Keratinocyte (primary cell): ENCODE measurements around the gene PVR. TPM values are rescaled to one million over a fixed set of nuclear protein-coding genes. Genes with fewer than 3 reads are reported as not detected.

ENCODE experiments used
- DNase-seq: peaks from one replicate; pipeline ENCODE4 v3.0.0-alpha.2; 2011; ENCODE audit warnings: low read depth, missing footprints, low spot score
- FAIRE-seq: peaks from 2 replicates; lab custom pipeline; 2011; peaks lifted over from hg19 to GRCh38; lab: Jason Lieb, UNC
- H2AFZ ChIP-seq: 2 replicates; pipeline ENCODE4 v1.6.0; 2012; ENCODE audit warnings: low read length, control low read depth, inconsistent platforms; ENCODE audit not compliant: control insufficient read depth
- H3K27ac ChIP-seq: 2 replicates; pipeline ENCODE4 v1.5.1; 2011; ENCODE audit warnings: low read length; ENCODE audit not compliant: control insufficient read depth, insufficient read depth
- H3K27me3 ChIP-seq: 3 replicates; pipeline ENCODE4 v1.6.0; 2011; ENCODE audit warnings: low read length; ENCODE audit not compliant: control insufficient read depth, insufficient read depth; ENCODE audit errors: extremely low read depth
- H3K36me3 ChIP-seq, 2 experiments: 2 replicates in 1 of 2; 3 replicates in 1 of 2; pipeline ENCODE4 v1.5.1; 2011; ENCODE audit warnings: low read length in 2 of 2, mild to moderate bottlenecking in 1 of 2; ENCODE audit not compliant: control insufficient read depth in 2 of 2, insufficient read depth in 2 of 2; ENCODE audit errors: extremely low read depth in 1 of 2
- H3K4me1 ChIP-seq: 3 replicates; pipeline ENCODE4 v1.5.1; 2011; ENCODE audit warnings: low read length; ENCODE audit not compliant: control insufficient read depth, insufficient read depth; ENCODE audit errors: extremely low read depth
- H3K4me2 ChIP-seq: 3 replicates; pipeline ENCODE4 v1.6.0; 2011; ENCODE audit warnings: low read depth, low read length; ENCODE audit not compliant: control insufficient read depth, insufficient read depth; ENCODE audit errors: extremely low read depth
- H3K4me3 ChIP-seq, 3 experiments: fragments of 200-600 bp in 1 of 3; sonication (generic) in 1 of 3; 2 replicates in 2 of 3; 3 replicates in 1 of 3; pipeline ENCODE4 v1.5.1; 2011 to 2016; ENCODE audit warnings: low read length in 3 of 3, mild to moderate bottlenecking in 3 of 3, control low read depth in 2 of 3, inconsistent platforms in 1 of 3, low read depth in 1 of 3, mixed read lengths in 1 of 3, mixed run types in 1 of 3, moderate library complexity in 1 of 3; ENCODE audit not compliant: control insufficient read depth in 2 of 3, insufficient read depth in 2 of 3; ENCODE audit errors: extremely low read depth in 1 of 3
- H3K79me2 ChIP-seq: 2 replicates; pipeline ENCODE4 v1.6.0; 2012; ENCODE audit warnings: low read length; ENCODE audit not compliant: control insufficient read depth, insufficient read depth
- H3K9ac ChIP-seq: 3 replicates; pipeline ENCODE4 v1.6.0; 2011; ENCODE audit warnings: low read length; ENCODE audit not compliant: control insufficient read depth, insufficient read depth; ENCODE audit errors: extremely low read depth
- H3K9me1 ChIP-seq: 3 replicates; pipeline ENCODE4 v1.6.0; 2011; ENCODE audit warnings: low read length; ENCODE audit not compliant: control insufficient read depth, insufficient read depth; ENCODE audit errors: extremely low read depth
- H3K9me3 ChIP-seq: 2 replicates; pipeline ENCODE4 v1.5.1; 2012; ENCODE audit warnings: low read depth, low read length; ENCODE audit not compliant: control insufficient read depth
- H4K20me1 ChIP-seq: 3 replicates; pipeline ENCODE4 v1.6.0; 2011; ENCODE audit warnings: low read length; ENCODE audit not compliant: control insufficient read depth, insufficient read depth; ENCODE audit errors: extremely low read depth
- EZH2 ChIP-seq: IDR thresholded peaks from one replicate; pipeline ENCODE4 v1.6.1; 2012; ENCODE audit warnings: inconsistent platforms, mild to moderate bottlenecking, low read length, moderate library complexity
- dilution Hi-C: fragments of 300-500 bp; cut with MboI; formaldehyde crosslinking; loops from one replicate; pipeline ENCODE4 v1.7.0; 2020; ENCODE audit warnings: low sequenced_read_pairs; ENCODE audit not compliant: extremely low pct_ligation_motif_present
- polyA plus RNA-seq, 5 experiments: library from polyadenylated mRNA; depleted of rRNA in 3 of 5; stranded (reverse) in 3 of 5; stranded (forward) in 1 of 5; unstranded in 1 of 5; fragments of >200 nt; gene quantifications; 1 replicate in 1 of 5; 2 replicates in 3 of 5; 3 replicates in 1 of 5; pipeline versions ENCODE4 v1.2.1 to v1.2.3, GENCODE V29; 2011 to 2012; ENCODE audit warnings: missing spikeins in 2 of 5, low read depth in 1 of 5, low replicate concordance in 1 of 5
- TF ChIP-seq, protein P1 (sequence below), 3 experiments: IDR thresholded peaks in 1 of 3; conservative IDR thresholded peaks in 1 of 3; optimal IDR thresholded peaks in 1 of 3; 2 replicates in 2 of 3; 3 replicates in 1 of 3; pipeline versions ENCODE3 to v1.5.1; 2011; ENCODE audit warnings: low read length in 3 of 3, mild to moderate bottlenecking in 3 of 3, moderate library complexity in 2 of 3, control low read depth in 1 of 3, inconsistent platforms in 1 of 3; ENCODE audit not compliant: insufficient read depth in 2 of 3; ENCODE audit errors: extremely low read depth in 1 of 3

The PVR gene
- polyA plus RNA-seq, 1 donor (not counting 4 experiments of a cell fraction or from before 2014, with no cell fraction given) = 48.1 TPM

- FAIRE-seq (no peak), DNase-seq (no peak)
- H3K9me3 ChIP-seq = no peaks in the 10 kb centered on the region
- no peak overlapping the region for H3K4me2 ChIP-seq
- no peaks in the 10 kb centered on the region for H3K9me1 ChIP-seq
- H4K20me1 ChIP-seq = no peaks in the 10 kb centered on the region
- H3K9ac ChIP-seq = no peak overlapping the region
- TF ChIP-seq, protein P1, sequence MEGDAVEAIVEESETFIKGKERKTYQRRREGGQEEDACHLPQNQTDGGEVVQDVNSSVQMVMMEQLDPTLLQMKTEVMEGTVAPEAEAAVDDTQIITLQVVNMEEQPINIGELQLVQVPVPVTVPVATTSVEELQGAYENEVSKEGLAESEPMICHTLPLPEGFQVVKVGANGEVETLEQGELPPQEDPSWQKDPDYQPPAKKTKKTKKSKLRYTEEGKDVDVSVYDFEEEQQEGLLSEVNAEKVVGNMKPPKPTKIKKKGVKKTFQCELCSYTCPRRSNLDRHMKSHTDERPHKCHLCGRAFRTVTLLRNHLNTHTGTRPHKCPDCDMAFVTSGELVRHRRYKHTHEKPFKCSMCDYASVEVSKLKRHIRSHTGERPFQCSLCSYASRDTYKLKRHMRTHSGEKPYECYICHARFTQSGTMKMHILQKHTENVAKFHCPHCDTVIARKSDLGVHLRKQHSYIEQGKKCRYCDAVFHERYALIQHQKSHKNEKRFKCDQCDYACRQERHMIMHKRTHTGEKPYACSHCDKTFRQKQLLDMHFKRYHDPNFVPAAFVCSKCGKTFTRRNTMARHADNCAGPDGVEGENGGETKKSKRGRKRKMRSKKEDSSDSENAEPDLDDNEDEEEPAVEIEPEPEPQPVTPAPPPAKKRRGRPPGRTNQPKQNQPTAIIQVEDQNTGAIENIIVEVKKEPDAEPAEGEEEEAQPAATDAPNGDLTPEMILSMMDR (optimal IDR thresholded peaks at IDR 0.05 in 1 of 3, IDR thresholded peaks at IDR 0.05 in 1 of 3, conservative IDR thresholded peaks at IDR 0.05 in 1 of 3; ENCODE audit: extremely low read depth in 1 of 3, insufficient read depth in 2 of 3, low read length in 3 of 3) = no peak
- no peak for TF ChIP-seq EZH2
- H3K4me1 ChIP-seq = no peaks in the 10 kb centered on the region
- dilution Hi-C loops = no loop called here
- no peaks in the 10 kb centered on the region for H3K27me3 ChIP-seq
- no peak overlapping the region for H2AFZ ChIP-seq
- no peaks in the 10 kb centered on the region for H3K79me2 ChIP-seq
- H3K4me3 ChIP-seq = no peak overlapping the region
- H3K27ac ChIP-seq = no peak overlapping the region
- H3K36me3 ChIP-seq = no peaks in the 10 kb centered on the region
These were observed 24.9 kb upstream of the PVR start for GRCh38 chr19:44618640-44619357.

DNA sequence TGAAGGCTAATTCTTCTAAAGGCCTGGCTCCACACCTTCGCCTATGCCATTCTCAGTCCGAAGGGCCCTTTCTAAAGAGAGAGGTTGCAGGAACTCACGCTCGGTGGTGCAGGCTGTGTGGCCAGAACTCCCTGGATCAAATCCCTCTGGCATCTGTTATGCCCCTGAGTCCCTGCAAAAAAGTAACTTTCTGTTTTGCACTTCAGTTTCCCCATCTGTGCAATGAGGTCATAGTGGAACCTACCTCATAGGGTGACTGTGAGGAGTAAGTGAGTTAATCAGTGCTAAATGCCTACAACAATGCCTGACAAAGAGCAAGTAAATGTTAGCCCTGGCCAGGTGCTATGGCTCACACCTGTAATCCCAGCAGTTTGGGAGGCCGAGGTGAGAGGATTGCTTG, 23.0 kb upstream of the PVR start:
- no peak for DNase-seq
- Histone ChIP-seq H4K20me1 (no peaks in the 10 kb centered on the region), H3K4me2 (no peak overlapping the region), H3K4me3 (no peak overlapping the region), H3K36me3 (no peaks in the 10 kb centered on the region), H3K27me3 (no peaks in the 10 kb centered on the region), H3K4me1 (peaks cover 9% of the 10 kb centered on the region), H2AFZ (no peak overlapping the region), H3K9ac (no peak overlapping the region), H3K9me3 (no peaks in the 10 kb centered on the region), H3K9me1 (no peaks in the 10 kb centered on the region), H3K79me2 (no peaks in the 10 kb centered on the region), H3K27ac (no peak overlapping the region)
- dilution Hi-C loops = no loop called here
- FAIRE-seq = no peak
- no peak for TF ChIP-seq EZH2
- TF ChIP-seq, protein P1 (optimal IDR thresholded peaks at IDR 0.05 in 1 of 3, IDR thresholded peaks at IDR 0.05 in 1 of 3, conservative IDR thresholded peaks at IDR 0.05 in 1 of 3; ENCODE audit: extremely low read depth in 1 of 3, insufficient read depth in 2 of 3, low read length in 3 of 3) = no peak
